ENCODE data around the gene SLCO4A1.

DNA sequence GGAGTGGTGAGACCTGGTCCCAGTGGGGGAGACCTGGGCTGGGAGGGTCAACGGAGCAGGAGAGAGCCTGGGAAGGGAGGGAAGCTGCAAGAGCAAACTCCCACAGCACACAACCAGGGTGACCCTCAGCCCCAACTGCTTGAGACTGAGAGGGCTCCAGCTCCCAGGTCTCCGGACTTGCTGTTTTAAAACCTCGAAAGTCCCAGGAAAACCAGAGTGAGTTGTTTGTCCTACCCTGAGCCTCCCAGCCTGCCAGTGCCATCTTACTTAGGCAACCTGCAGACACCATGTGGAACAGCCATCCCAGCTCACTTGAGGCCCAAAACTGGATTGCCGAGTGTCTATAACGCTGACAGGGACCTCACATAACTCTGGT lies 61.5 kb downstream of the SLCO4A1 start:
- TF ChIP-seq, protein P1, sequence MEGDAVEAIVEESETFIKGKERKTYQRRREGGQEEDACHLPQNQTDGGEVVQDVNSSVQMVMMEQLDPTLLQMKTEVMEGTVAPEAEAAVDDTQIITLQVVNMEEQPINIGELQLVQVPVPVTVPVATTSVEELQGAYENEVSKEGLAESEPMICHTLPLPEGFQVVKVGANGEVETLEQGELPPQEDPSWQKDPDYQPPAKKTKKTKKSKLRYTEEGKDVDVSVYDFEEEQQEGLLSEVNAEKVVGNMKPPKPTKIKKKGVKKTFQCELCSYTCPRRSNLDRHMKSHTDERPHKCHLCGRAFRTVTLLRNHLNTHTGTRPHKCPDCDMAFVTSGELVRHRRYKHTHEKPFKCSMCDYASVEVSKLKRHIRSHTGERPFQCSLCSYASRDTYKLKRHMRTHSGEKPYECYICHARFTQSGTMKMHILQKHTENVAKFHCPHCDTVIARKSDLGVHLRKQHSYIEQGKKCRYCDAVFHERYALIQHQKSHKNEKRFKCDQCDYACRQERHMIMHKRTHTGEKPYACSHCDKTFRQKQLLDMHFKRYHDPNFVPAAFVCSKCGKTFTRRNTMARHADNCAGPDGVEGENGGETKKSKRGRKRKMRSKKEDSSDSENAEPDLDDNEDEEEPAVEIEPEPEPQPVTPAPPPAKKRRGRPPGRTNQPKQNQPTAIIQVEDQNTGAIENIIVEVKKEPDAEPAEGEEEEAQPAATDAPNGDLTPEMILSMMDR (IDR thresholded peaks at IDR 0.05 in 2 of 3, conservative IDR thresholded peaks at IDR 0.05 in 1 of 3; ENCODE audit: insufficient read depth in 2 of 3, low read depth in 1 of 3, low read length in 3 of 3), result no peak
- TF ChIP-seq MXI1 (IDR thresholded peaks at IDR 0.05; ENCODE audit: low read depth, low read length) (no peak), ARID1B (IDR thresholded peaks at IDR 0.05) (no peak), HDAC2 (IDR thresholded peaks at IDR 0.05) (no peak), MAFK (IDR thresholded peaks at IDR 0.05; ENCODE audit: low read length) (no peak), LARP7 (IDR thresholded peaks at IDR 0.05) (no peak)
- TF ChIP-seq, protein P2, sequence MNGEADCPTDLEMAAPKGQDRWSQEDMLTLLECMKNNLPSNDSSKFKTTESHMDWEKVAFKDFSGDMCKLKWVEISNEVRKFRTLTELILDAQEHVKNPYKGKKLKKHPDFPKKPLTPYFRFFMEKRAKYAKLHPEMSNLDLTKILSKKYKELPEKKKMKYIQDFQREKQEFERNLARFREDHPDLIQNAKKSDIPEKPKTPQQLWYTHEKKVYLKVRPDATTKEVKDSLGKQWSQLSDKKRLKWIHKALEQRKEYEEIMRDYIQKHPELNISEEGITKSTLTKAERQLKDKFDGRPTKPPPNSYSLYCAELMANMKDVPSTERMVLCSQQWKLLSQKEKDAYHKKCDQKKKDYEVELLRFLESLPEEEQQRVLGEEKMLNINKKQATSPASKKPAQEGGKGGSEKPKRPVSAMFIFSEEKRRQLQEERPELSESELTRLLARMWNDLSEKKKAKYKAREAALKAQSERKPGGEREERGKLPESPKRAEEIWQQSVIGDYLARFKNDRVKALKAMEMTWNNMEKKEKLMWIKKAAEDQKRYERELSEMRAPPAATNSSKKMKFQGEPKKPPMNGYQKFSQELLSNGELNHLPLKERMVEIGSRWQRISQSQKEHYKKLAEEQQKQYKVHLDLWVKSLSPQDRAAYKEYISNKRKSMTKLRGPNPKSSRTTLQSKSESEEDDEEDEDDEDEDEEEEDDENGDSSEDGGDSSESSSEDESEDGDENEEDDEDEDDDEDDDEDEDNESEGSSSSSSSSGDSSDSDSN (IDR thresholded peaks at IDR 0.05; ENCODE audit: borderline replicate concordance in 1 of 2, low read depth in 2 of 2, low read length in 2 of 2), result no peak

Measured in K562 (cell line).